Thymus (tissue), 11 donors: ENCODE results near the gene DTNBP1. TPM values are rescaled to one million over a fixed set of nuclear protein-coding genes. Genes with fewer than 3 reads are reported as not detected.

Experiments used
- DNase-seq, 9 donors: peaks; one replicate each; pipeline ENCODE4 v3.0.0-alpha.2; 2013; ENCODE audit warnings: low spot score in 9 of 9, low read depth in 6 of 9, missing footprints in 1 of 9
- H3K27ac ChIP-seq, 2 donors: one replicate each; pipeline ENCODE4 v1.5.1; 2013; ENCODE audit warnings: control low read depth in 1 of 2, low read depth in 1 of 2, low read length in 1 of 2, mild to moderate bottlenecking in 1 of 2, moderate library complexity in 1 of 2
- H3K27me3 ChIP-seq, 2 donors: one replicate each; pipeline ENCODE4 v1.5.1; 2013; ENCODE audit warnings: low read length in 1 of 2; ENCODE audit not compliant: control insufficient read depth in 2 of 2, insufficient read depth in 1 of 2
- H3K36me3 ChIP-seq, 2 donors: one replicate each; pipeline ENCODE4 v1.5.1; 2013; ENCODE audit warnings: low read length in 1 of 2, mild to moderate bottlenecking in 1 of 2, moderate library complexity in 1 of 2; ENCODE audit not compliant: control insufficient read depth in 2 of 2, insufficient read depth in 2 of 2
- H3K4me1 ChIP-seq, 2 donors: one replicate each; pipeline ENCODE4 v1.5.1; 2013; ENCODE audit warnings: low read length in 2 of 2; ENCODE audit not compliant: control insufficient read depth in 2 of 2, insufficient read depth in 2 of 2
- H3K4me3 ChIP-seq, 2 donors: one replicate each; pipeline ENCODE4 v1.5.1; 2013; ENCODE audit warnings: low read length in 2 of 2, control low read depth in 1 of 2, mild to moderate bottlenecking in 1 of 2
- H3K9me3 ChIP-seq, 2 donors: one replicate each; pipeline ENCODE4 v1.5.1; 2013; ENCODE audit warnings: low read length in 1 of 2, mild to moderate bottlenecking in 1 of 2; ENCODE audit not compliant: control insufficient read depth in 2 of 2, insufficient read depth in 1 of 2
- WGBS: extraction: QIAGEN DNeasy Blood & Tissue Kit; methylation state at CpG from one replicate; pipeline ENCODE4 v1.1.7; 2013; 5-methylcytosine and 5-hydroxymethylcytosine counted together
- polyA plus RNA-seq: library from polyadenylated mRNA; stranded (reverse); fragments of 200-250 nt; gene quantifications from one replicate; pipeline ENCODE4 v1.2.3, GENCODE V29; 2013
- total RNA-seq: library from RNA; stranded (reverse); fragments of 120-200 nt; gene quantifications from one replicate; pipeline ENCODE4 v1.2.4, GENCODE V29; 2013
- donor health status: healthy.

Gene DTNBP1
- total and polyA plus RNA-seq, 2 donors = 8.0 to 29.7 TPM

DNA sequence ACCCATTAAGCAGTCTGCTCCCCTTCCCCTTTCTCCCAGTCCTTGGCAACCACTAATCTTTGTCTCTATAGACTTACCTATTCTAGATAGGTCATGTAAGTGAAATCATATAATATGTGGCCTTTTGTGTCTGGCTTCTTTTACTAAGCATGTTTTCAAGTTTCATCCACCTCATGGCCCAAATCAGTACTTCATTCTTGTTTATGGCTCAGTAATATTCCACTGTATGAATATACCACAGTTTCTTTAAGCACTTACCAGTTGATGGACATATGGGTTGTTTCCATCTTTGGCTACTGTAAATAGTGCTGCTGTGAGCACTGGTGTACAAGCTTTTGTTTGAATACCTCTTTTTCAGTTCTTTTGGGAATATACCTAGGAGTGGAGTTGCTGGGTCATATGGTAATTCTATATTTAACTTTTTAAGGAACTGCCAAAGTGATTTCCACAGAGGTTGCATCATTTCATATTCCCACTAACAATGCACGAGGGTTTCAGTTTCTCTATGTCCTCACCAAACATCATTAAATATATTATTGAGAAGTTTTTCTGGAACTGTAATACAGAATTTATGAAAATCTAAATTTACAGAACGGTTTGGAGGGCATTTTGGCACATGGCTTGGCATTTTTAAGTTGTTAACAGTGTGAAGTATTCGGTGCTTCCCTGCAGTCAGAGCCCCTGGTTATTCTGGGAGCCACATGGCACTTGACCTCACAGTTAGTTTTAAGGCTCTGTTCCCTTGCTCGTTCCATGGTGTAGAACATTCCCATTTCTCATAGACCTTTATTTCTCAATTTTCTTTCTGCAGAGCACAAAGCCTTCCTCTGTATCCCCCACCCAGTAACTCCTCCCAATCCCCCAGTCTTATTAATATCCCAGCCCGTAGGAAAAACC lies 27.0 kb upstream of the DTNBP1 start:
- 94% methylated on average over 5 of the region's 5 CpGs for WGBS
- Histone ChIP-seq H3K9me3 (no peaks in the 10 kb centered on the region), H3K4me1 (peaks cover 3 to 8% of the 10 kb centered on the region in 2 donors), H3K27ac (no peak overlapping the region), H3K27me3 (no peaks in the 10 kb centered on the region), H3K4me3 (no peak overlapping the region), H3K36me3 (no peaks in the 10 kb centered on the region)
- no peak for DNase-seq

DNA sequence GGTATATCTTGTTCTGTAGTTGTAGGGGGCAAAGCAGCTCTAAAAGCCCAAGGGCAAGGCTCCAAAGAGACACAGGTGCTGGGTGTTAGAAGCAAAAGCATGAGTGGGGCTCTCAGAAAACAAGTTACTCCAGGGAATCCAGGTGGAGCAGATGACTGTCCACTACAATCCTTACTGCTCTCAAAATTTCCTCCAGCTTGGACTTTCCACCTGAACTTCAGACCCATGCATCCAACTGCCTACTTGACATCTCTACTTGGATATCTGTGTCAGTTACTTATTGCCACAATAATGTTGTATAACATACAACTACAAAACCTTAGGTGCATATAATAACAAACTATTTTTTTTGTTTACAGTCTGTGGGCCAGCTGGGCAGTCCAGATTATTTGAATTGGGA lies 22.8 kb upstream of the DTNBP1 start:
- peaks cover 3 to 7% of the 10 kb centered on the region in 2 donors for H3K4me1 ChIP-seq

DNA sequence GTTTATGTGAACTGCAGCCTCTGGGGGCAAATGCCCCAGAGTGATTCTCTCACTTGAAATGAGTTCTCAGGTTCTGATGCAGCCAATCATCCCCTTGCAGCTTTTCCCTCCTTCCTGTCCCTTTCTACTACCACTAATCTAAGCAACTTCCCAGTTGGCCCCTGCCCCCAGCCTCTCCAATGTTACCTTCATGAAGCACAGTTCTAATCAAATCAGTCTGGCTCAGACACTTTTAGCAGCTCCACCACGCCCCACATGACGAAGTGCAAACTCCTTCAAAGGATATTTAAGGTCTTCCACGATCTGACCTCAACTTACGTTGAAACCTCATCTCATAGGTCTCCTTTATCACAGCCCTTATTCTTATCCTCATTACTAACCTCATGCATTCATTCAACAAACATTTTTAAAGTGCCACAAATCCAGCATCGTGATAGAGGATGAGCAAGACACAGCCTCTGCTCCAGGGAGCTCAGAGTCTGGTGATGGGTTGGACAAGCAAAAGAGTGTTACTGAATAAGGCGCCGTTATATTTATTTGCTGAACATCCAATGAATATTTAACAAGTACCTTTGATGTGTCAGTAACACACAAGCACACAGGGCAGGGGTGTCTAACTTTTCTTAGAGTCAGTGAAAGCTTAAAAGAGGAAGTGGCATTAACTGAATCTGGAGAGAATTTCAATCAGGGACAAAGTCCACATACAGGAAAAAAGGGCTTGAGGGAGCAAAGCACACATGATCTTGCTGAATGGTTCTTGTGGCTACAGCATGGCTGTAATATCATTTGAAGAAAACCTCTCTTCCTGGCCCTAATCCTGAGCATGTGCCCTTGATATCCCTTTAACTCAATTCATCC lies 20.4 kb upstream of the DTNBP1 start:
- Histone ChIP-seq H3K4me3 (no peak overlapping the region), H3K9me3 (peaks cover 0 to 3% of the 10 kb centered on the region in 2 donors), H3K4me1 (peaks cover 3 to 4% of the 10 kb centered on the region in 2 donors), H3K27ac (no peak overlapping the region), H3K27me3 (no peaks in the 10 kb centered on the region), H3K36me3 (no peaks in the 10 kb centered on the region)
- DNase-seq = no peak
- 89% methylated on average over 7 of the region's 7 CpGs for WGBS

More for the DNA sequence above, 22.8 kb upstream of the DTNBP1 start:
- Histone ChIP-seq H3K27me3 (no peaks in the 10 kb centered on the region), H3K4me3 (no peak overlapping the region), H3K9me3 (peaks cover 0 to 3% of the 10 kb centered on the region in 2 donors), H3K27ac (no peak overlapping the region), H3K36me3 (no peaks in the 10 kb centered on the region)
- no peak for DNase-seq

DNA sequence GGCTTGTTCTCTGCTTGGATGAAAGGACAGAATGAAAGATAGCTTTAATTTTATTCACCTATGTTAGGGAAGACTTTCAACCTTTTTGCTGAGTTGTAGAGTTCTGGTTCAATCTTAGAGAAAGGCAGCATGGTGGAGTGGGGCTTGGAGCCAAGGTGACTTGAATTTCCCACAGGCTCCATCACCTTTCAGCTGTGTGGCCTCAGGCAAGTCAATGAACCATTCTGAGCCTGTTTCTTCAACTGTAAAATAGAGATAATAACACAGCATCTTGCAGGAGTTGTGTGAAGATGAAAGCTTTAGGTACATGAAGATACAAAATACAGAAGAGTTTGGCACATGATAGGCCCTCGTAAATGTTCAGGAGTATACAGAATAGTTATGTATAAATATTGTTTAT lies 19.1 kb upstream of the DTNBP1 start:
- Histone ChIP-seq H3K27me3 (no peaks in the 10 kb centered on the region), H3K4me3 (no peak overlapping the region), H3K36me3 (no peaks in the 10 kb centered on the region), H3K27ac (no peak overlapping the region), H3K4me1 (peaks cover 3 to 4% of the 10 kb centered on the region in 2 donors), H3K9me3 (peaks cover 0 to 3% of the 10 kb centered on the region in 2 donors)
- DNase-seq = no peak
- WGBS = 100% methylated on average over 1 of the region's 1 CpG

DNA sequence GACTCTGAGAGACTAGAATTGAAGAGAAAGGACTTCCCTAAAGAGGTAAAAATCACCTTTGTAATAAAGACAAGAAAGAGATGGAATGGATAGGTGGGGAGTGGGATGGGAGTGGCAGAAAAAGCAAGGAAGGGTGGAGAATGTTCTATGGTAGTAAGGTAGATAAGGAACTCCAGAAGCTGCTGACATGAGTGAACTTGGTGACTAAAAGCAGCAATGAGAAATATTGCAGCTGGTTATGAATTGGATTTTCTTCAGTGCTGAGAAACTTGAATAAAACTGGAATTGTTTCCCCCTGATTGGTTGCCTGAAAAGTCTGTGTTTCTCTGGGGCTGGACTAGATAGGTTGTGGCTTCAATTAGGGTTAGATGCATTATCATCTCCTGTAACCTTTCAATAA lies 15.7 kb upstream of the DTNBP1 start:
- no peak for DNase-seq
- Histone ChIP-seq H3K9me3 (peaks cover 0 to 3% of the 10 kb centered on the region in 2 donors), H3K27me3 (no peaks in the 10 kb centered on the region), H3K4me1 (no peaks in the 10 kb centered on the region), H3K36me3 (no peaks in the 10 kb centered on the region), H3K4me3 (no peak overlapping the region), H3K27ac (no peak overlapping the region)

DNA sequence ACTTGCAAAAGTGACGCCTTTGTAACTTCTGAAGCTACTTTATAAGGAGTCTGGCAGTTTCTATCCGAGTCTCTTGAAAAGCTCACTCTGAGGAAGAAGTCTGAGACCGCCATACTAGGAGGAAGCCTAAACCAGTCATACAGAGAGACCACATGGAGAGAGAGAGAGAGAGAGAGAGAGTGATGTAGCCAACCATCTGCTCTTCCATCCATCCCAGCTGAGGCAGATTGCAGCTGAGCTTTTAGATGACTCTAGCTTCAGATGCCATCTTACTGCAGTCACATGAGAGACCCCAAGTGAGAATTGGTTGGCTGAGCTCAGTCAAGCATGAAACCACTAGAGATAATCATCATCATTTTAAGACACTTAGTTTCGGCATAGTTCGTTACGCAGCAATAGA lies 15.0 kb upstream of the DTNBP1 start:
- Histone ChIP-seq H3K27ac (no peak overlapping the region), H3K36me3 (no peaks in the 10 kb centered on the region), H3K4me3 (no peak overlapping the region), H3K4me1 (no peaks in the 10 kb centered on the region), H3K27me3 (no peaks in the 10 kb centered on the region), H3K9me3 (peaks cover 0 to under 1% of the 10 kb centered on the region in 2 donors)
- 96% methylated on average over 6 of the region's 6 CpGs for WGBS
- DNase-seq = no peak

DNA sequence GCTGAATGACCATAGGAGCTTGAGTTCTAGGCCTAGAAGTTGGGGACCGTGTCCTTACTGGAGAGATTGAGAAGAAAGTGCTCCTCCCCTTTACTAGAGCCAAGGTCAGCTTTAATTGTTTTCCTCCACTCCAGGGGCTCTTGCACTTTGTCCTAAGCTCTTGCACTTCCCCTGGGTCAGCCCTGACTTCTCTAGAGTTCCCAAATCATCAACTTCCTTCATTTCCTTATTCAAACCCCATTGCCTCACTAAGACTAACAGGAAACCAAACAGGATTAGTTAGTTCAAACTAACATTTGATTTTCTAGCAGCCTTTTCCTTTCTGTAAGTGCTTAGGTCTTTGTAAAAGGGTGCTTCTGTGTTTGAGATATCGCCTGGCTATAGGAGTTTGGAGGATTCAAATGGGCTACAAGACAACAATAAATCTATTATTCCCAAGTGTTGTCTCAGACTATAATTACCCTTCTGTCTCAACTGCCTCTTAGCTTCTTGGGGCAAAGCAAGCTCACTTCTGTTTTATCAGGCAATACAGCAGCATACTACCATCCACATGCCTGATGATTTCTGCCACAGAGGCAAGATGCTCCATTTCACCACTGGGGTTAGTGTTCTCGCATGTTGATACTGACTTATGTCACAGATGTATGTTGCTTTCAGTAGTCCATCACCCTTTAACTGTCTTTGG lies 12.8 kb upstream of the DTNBP1 start:
- H3K4me3 ChIP-seq = no peak overlapping the region
- WGBS = 94% methylated on average over 3 of the region's 3 CpGs
- H3K9me3 ChIP-seq = no peaks in the 10 kb centered on the region
- H3K36me3 ChIP-seq = no peaks in the 10 kb centered on the region
- H3K27me3 ChIP-seq = no peaks in the 10 kb centered on the region
- no peak overlapping the region for H3K27ac ChIP-seq
- DNase-seq = no peak
- no peaks in the 10 kb centered on the region for H3K4me1 ChIP-seq

DNA sequence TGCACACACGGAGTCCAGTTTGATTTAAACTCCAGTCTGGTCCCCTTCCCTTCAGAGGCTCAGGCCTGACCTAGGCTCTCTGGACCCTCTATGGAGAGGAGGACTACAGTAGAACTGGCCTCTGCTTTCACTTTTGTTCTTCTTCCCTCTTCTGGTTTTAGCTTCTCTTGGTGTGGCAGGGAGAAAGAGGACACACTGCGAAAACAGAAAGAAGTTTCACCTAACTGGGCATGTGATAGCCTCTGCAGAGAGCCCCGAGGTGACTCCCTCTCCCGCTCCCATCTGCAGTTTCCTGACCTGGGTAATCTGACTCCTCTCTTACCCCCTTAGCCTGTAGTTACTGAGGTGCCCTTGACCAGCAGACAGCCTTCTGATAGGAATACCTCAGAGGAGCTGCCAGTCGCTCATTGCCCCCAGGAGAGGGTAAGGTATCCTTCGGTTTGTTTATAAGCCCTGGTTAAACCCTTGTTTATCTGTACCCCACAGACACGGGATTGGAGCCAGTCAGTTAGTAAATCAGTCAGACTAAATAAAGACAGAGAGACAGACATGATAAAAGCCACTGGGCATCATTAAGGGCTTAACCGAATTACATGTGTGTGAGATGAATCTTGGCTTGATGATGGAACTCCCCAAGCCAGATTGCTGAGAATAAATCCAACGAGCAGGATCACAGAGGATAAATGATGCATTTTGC lies 12.0 kb upstream of the DTNBP1 start:
- Histone ChIP-seq H3K27me3 (no peaks in the 10 kb centered on the region), H3K27ac (no peak overlapping the region), H3K4me3 (no peak overlapping the region), H3K36me3 (no peaks in the 10 kb centered on the region), H3K4me1 (no peaks in the 10 kb centered on the region), H3K9me3 (no peaks in the 10 kb centered on the region)
- 85% methylated on average over 9 of the region's 9 CpGs for WGBS
- no peak for DNase-seq
